Hematopoietic multipotent progenitor cell treated with erythropoietin and hydrocortisone succinate and interleukin-3 and kit ligand, for 15 days (in vitro differentiated cells): ENCODE data around the gene PAF1.
"Not testable (repeated sequence)": the region's sequence is repeated elsewhere in the genome, so short reads cannot be mapped to it uniquely, and the experiment has no call there.

Experiments used
- DNase-seq: peaks from one replicate; pipeline ENCODE4 v3.0.0-alpha.2; 2015; ENCODE audit warnings: low spot score

The PAF1 gene

DNA sequence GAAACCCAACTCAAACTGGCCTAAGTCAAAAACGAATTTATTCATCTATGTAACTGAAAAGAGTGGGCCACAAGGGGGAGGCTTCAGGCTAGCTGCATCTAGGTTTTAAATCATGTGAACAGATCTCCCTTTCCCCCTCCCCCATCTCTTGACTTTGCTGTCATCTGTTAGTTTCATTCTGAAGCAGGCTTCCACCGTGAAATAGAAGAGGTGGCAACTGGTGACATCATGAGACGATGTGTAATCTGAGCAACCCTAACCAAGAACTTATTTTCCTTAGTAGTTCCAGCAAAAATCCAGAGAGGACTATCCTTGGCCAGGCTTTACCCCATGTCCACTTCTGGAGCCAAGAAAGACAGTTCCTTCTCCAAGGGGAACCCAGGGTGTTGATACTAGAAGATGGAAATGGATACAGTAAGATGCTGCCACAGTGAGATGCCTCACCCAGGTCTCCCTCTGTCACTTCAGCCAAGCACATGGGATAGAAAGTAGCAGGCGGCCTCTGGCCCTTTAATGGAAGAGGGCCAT, 39.3 kb downstream of the PAF1 start:
- no peak for DNase-seq

DNA sequence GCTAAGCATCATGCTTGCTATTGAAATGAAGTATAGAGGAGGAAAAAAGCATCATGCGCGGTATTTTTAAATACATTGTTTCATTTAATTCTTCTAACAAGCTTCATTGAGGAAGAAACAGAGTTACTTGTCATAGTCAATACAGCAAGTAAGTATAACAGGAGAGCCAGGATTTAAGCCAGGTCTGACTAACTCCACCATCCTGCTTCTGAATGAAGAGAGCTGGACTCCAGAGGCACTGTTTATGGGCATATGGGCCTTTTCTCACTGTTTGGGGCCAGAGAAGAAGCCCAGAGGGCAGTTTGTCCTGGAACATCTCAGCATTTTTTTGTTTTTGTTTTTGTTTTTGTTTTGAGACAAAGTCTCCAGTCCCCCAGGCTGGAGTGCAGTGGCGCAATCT, 40.8 kb downstream of the PAF1 start:
- no peak for DNase-seq

DNA sequence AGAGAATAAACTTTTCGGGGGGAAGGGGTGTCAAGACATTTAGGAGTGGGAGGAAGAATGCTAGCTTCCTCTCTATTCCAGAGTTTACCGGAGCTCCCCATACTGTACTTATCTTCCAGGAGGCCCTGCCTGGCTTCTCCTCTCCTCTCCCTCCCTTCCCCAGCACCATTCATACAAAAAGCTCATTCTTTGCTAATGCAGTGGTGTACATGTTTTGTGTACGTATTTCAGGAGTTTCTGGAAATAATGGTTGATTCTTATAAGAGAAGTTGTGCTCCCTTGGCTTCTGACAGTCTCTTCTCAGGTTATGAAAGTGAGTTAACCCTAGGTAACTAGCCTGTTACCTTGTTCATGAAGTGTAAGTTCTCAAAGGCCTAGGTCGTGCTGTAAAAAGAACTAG, 41.6 kb downstream of the PAF1 start:
- DNase-seq = no peak

DNA sequence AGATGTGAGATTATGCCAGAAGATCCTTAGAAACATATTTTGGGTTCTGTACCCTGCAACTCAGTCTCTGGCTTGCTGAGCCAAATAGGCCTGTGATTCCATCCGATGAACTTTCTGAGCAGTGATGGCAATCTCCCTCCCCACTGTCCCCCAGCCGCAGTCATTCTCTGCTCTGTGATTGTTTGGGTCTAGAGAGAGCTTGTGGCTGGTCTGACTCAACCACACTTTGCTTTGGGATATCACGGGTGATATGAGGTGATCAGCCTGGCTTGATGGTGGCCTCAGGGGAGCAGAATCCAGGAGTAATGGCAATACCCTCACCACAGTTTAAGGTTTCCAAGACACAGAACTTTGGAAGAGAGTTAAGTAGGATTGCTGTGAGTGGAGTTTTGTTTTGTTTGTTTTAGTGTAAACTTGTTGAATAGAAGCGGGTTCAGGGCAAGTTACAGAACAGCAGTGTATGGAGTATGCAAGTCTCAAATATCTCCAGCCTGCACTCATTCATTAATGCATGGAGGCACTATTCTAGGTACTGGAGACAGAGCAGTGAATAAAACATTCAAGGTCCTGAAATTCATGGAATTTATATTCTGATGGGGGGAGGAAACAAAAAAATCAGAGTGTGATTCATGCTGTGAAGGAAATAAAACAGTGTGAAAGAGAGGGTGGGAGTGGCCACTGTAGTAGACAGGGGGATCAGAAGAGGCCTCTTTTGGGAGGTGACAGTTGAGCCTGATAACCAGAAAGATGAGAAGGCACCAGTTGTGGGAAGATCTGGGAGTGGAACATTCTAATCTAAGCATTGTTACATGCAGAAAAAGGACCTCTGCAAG, 43.4 kb downstream of the PAF1 start:
- no peak for DNase-seq

DNA sequence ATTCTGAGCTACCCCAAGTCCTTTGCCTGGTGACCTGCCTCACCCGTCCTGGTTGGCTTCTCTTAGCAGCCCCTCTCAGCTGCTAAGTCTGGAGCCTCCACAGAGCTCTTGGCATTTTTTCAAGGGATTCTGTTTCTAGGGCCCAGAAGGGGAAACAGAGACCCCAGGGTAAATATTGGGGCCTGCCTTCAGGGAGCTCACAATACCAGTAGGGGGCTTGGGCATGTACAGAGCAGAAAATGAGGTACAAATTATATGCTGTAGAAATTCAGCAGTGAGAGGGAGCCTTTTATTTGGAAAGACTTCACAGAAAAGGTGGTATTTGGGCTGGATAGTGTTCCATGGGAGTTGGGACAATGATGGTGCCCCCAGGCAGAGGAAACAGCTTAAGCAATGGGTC, 45.0 kb downstream of the PAF1 start:
- no peak for DNase-seq

DNA sequence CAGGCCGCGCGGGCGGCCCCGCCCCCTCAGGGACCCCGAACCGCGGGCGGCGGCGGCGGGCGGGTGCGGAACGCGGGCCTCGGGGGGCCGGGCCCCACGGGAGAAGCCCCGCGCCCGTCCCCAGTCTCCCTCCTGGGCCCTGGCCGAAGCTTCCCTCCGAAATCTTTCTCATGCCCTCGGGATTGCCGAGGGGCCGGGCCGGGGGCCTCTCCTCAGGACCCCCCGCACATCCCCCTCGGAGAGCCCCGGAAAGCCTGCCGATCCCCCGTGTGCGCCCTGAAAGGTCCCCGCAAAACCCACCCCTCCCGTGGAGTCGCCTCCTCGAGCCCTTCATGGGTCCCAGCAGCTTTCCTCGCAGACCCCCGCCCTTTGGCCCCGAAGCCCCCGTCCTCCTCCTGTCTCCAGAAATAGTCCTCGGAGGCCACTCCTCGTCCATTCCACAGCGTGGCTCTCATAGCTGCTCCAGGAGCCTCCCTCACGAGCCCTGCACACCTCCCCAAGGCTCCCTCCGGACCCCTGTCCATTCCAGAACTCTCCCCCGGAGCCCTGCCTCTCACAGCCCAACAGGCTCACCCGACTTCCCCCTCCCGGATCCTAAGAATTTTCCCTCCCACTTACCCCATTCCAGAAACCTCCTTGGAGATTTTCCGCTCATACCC, 48.1 kb downstream of the PAF1 start:
- no peak for DNase-seq

DNA sequence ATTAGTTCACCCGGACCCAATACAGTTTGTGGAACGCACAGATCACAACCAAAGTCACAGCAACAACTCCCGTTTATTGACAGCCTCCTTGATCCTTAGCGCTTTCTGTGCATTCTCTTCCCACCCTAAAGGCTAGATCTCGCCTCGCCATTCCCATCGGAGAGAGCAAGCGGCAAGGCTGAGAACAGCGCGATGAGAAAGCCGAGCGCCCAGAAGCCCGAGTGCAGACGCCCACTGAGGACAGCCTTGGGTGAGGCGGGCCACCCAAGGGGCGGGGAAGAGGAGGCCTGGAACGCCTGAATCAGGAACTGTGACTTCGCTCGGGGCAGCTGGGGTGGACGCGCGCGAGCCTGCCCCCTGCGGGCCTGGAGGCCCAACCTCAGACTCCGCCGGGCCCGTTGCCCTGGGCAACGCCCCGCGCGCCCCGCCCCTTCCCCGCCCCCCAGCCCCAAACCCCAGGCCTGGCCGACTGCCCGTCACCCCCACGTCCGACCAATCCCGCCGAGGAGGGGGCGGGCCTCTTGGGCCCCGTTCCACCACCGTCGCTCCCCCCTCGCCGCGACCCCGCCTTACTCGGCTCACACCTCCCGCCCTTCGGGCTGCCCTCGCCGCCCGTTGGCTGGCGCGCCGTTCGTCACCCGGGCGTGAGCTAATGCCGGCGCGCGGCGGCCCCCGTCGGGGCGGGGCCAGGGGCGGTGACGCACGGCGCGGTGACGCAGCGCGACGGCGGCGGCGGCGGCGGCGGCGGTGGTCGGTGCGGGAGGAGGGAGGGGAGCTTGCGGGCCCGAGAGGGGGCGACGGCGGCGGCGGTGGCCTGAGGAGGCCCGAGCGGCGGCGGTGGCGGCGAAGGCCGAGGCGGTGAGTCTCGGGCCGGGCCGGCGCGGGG, 48.9 kb downstream of the PAF1 start, which contains the start of gene SAMD4B:
Gene SAMD4B, plus strand, starts transcription at position 703 of the 886 bp plus-strand sequence. CDS start 14,473 bp downstream, outside the sequence.
- peak; percentile 99 for DNase-seq

DNA sequence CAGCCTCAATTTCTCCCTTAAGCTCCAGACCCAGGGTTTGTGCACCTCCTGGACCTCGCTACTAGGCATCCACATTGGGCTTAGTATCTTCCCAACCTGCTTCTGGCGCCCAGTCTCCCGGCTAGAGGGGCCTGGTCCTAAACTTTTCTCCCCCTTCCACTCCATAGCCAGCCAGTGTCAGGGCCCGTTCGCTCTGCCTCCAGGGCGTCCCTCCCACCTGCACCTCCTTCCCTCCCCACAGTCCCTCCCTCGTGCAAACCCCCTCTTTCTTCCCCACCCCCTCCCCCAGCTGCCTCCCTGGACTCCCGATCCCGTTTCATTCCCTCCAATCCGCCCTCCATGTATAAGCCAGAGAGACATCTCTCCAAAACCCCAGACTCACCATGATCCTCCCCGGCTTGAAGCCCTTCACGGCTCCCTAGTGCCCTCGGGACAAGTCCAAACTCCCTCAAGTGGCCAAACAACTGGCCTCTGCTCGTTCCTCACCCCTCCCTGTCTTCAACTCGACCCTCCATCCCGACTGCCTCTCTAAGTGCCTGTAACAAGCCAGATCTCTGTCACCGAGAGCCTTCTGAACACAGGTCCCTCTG, 49.7 kb downstream of the PAF1 start:
- DNase-seq = no peak

DNA sequence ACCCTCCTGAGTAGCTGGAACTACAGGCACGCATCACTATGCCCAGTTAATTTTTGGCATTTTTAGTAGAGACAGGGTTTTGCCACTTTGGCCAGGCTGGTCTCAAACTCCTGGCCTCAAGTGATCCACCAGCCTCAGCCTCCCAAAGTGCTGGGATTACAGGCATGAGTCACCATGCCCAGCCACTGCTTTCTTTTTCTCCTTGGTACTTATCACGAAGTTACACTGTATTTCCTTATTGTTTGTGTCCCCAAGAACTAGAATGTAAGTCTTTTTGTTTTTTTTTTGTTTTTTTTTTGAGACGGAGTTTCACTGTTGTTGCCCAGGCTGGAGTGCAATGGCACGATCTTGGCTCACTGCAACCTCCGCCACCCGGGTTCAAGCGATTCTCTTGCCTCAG, 50.8 kb downstream of the PAF1 start:
- DNase-seq = not testable (repeated sequence)

DNA sequence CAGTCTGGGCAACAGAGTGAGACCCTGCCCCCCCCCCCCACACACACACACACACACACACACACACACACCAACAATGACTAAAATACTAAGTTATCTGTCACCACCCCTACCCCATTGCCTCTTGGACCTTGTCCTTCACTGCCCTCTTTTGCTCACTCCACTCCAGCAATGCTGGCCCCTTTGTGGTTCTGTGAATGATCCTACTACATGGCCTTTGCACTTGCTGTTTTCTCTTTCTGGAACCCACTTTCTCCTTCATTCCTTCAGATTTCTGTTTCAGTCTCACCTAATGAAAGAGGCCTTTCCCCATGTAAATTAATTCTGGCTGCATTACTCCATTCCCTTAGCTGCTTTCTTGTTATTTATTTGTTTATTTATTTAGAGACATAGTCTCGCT, 51.2 kb downstream of the PAF1 start:
- DNase-seq = no peak

DNA sequence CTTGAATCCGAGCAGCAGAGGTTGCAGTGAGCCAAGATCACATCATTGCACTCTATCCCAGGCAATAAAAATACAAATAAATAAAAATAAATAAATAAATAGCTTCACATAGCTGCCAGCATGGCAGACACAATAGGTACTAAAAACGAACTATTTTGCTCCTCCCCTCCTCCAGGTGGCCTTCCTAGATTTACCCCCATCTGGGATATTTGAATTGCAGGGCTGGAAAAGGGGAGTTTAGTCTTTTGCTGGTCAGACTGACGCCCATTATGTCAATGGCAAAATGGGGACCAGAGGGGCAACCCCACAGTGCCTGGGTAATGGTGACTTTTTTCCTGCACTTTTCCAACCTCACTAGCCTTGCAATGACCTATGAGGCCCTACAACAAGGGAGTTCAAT, 54.4 kb downstream of the PAF1 start:
- no peak for DNase-seq
